GM12864 (cell line): ENCODE measurements around the gene RASSF4.

Experiments used
- DNase-seq: peaks from one replicate; pipeline ENCODE4 v3.0.0-alpha.2; 2011; ENCODE audit warnings: low read depth
- H3K4me3 ChIP-seq: 2 replicates; pipeline ENCODE4 v1.5.1; 2011; ENCODE audit warnings: mild to moderate bottlenecking, low read depth, low read length, control low read depth
- TF ChIP-seq, protein P1 (sequence below): IDR thresholded peaks from 2 replicates; pipeline ENCODE4 v1.5.1; 2011; ENCODE audit warnings: low read depth, mild to moderate bottlenecking, moderate library complexity, low read length, control low read depth, inconsistent platforms; ENCODE audit errors: missing control alignments

RASSF4 gene

DNA sequence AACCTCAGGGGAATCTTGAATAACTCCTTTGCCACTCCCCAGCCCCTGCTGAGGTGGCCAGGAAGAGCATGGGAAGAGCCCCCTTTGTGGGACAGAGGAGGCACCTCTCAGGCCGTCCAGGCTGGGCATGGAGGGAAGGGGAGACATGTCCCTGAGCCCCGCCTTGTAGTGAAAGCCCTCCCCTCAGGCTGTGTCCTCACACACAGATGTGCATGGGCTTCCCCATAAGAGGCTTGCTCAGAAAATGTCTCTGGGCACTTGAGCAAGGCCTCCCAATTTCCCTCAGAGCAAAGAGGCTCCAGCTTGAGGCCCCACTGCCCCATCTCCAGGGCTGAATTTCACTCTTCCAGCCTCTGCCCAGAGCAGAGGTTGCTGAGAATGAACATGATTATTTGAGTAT is 44.7 kb upstream of the RASSF4 start:
- no peak overlapping the region for H3K4me3 ChIP-seq
- TF ChIP-seq, protein P1, sequence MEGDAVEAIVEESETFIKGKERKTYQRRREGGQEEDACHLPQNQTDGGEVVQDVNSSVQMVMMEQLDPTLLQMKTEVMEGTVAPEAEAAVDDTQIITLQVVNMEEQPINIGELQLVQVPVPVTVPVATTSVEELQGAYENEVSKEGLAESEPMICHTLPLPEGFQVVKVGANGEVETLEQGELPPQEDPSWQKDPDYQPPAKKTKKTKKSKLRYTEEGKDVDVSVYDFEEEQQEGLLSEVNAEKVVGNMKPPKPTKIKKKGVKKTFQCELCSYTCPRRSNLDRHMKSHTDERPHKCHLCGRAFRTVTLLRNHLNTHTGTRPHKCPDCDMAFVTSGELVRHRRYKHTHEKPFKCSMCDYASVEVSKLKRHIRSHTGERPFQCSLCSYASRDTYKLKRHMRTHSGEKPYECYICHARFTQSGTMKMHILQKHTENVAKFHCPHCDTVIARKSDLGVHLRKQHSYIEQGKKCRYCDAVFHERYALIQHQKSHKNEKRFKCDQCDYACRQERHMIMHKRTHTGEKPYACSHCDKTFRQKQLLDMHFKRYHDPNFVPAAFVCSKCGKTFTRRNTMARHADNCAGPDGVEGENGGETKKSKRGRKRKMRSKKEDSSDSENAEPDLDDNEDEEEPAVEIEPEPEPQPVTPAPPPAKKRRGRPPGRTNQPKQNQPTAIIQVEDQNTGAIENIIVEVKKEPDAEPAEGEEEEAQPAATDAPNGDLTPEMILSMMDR = no peak
- no peak for DNase-seq

DNA sequence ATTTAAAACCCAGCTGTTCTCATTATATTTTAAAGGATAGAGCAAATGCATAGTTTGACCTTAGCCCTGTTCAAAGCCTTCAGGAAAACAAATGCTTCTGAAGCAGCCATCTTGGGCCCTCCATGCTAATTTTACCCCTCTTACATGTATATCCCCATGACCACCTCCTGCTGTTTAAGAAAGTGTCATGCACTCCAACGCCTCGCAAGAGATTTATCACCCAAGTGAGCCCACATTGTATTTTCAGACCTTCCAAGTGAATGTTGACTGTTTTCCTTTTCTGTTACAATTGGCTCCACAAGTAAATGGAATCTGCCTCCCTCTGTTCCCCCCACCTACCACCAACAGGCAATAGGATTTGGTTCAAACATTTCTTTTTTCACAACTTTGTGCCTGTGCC is 43.2 kb upstream of the RASSF4 start:
- TF ChIP-seq, protein P1 = no peak
- H3K4me3 ChIP-seq = no peak overlapping the region
- DNase-seq = no peak

DNA sequence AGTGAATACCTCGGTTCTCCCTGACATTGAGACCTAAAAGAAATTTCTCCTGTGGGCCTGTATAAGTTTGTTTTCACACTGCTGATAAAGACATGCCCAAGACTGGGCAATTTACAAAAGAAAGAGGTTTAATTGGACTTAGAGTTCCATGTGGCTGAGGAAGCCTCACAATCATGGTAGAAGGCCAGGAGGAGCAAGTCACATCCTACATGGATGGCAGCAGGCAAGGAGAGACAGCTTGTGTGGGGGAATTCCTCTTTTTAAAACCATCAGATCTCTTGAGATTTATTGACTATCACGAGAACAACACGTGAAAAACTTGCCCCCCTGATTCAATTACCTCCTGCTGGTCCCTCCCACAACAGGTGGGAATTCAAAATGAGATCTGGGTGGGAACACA is 41.8 kb upstream of the RASSF4 start:
- TF ChIP-seq, protein P1 = no peak
- no peak overlapping the region for H3K4me3 ChIP-seq
- DNase-seq = no peak

DNA sequence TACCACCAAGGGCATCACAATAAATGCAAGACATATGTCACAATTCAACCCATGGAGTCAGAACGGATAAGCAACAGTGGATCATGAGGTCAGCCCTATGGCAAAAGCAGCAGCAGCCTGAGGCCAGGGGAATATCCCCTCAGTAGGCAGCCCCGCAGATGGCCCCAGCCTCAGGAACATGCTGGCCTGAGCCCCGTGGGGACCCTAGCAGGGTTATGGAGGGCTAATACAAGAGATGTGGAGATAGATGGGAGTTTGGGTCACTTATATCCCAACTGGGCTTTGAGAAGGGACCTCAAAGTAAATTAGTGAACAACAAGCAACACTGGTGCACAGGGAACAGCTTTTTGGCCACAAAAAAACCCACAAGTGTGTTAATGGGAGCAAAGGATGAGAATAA is 39.4 kb upstream of the RASSF4 start:
- no peak overlapping the region for H3K4me3 ChIP-seq
- TF ChIP-seq, protein P1 = no peak
- DNase-seq = no peak

DNA sequence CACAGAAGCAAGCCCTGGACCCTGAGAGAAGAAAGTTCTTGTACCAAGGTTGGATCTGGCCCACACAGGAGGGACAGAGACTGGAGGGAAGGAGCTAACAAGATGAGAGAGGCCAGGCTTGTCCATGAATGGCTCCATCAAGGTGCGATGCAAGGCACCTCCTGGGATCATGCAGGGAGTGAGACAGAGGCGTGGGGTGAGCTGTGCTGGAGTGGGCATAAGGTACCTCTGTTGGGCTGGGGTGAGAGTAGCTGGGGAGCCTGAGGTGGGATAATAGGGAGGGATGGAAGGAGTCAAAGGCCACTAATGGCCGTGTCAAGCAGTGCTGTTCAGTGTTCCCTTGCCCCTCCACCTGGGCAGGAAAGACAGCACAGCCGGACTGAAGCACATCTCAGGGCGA is 38.5 kb upstream of the RASSF4 start:
- TF ChIP-seq, protein P1 = no peak
- H3K4me3 ChIP-seq = no peak overlapping the region
- no peak for DNase-seq

DNA sequence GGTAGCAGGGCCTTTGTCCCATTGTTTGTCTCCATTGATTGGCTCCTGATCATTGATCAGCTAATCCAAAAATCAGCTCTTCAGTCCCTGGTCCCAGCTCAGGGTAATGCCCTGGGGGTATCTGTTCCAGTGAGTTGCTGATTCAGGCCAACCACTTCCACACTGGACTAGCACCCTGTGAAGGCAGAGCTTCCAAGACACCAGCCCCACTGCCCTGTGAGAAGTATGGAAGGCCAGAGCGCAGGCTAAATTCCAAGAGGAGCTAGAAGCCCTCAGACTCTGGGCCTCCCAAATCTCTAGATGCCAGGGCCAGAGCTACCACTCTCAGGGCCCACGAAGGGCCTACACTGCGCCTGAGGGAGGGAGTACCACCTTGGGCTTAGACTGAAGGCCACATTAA is 38.1 kb upstream of the RASSF4 start:
- H3K4me3 ChIP-seq = no peak overlapping the region
- TF ChIP-seq, protein P1 = no peak
- DNase-seq = no peak

DNA sequence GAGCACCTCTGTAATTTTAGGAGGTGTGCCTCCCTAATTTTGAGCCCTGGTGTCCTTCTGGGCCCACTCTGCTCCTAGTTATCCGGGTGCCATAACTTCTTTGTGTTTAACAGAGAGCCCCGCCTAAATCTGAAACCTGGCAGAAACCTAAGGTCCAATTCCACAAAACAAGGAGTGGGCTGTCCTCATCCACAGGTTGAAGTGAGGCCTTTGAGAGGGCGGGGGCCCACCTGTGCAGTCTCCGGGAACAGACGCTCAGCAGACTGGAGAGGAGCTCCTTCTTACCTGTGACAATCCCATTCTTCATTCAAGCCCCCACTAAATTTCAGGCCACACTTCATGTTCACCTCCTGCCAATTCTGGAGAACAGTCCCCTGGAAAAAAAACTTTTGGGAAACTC is 37.6 kb upstream of the RASSF4 start:
- H3K4me3 ChIP-seq = no peak overlapping the region
- TF ChIP-seq, protein P1 = no peak
- DNase-seq = no peak
